Putamen (tissue), 1 donor: ENCODE measurements around the gene CYP24A1.

Experiments
- DNase-seq: peaks from one replicate; pipeline ENCODE4 v3.0.0-alpha.2; 2016; ENCODE audit warnings: low spot score

CYP24A1 gene

DNA sequence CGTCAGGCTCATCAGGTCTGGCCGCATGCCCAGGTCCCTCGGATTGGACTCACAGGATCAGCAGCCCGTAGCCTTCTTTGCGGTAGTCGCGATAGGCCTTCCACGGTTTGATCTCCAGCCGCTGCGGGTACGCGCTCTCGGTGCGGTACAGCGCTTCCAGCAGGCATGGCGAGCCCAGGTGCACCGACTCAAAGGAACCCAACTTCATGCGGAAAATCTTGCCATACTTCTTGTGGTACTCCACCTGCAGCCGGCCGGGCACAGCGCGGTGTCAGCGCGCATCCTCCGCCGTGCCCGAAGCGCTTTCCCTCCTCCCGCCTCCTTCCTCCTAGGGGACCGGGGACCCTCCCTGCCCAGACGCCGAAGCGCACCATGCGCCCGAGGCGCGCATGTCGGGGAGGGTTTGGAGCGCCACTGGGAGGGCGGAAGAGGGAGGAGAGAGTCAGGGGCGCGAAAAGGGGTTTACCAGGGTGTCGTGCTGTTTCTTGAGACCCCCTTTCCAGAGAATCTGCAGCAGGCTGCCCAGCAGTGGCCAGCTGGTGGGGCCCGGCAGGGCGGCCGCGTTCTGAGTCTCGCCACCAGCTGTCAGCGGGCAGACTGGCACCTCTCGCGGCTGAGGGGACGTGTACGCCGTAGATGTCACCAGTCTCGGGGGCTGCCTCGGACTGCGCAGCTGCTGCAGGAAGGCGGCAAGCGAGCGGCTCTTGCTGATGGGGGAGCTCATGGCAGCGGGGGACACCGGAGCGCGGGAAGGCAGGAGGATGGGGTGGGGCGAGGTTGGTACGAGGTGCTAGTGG lies 732 bp downstream of the CYP24A1 start:
- no peak for DNase-seq

DNA sequence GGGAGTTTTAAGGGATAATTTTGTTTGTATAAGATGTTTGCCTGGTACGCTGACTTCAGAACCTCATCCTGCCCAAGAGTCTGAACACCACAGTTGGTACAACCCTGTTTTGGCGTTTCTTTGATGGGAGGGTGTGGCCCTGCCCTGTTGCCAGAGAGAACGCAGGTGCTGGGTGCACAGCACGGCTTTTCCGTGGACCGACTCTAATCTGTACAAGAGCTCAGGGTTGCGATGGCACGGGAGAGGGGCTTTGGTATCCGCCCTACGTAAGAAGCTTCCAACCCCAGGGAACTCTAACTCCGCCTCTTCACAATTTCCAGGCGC lies 1.3 kb downstream of the CYP24A1 start:
- DNase-seq: no peak

DNA sequence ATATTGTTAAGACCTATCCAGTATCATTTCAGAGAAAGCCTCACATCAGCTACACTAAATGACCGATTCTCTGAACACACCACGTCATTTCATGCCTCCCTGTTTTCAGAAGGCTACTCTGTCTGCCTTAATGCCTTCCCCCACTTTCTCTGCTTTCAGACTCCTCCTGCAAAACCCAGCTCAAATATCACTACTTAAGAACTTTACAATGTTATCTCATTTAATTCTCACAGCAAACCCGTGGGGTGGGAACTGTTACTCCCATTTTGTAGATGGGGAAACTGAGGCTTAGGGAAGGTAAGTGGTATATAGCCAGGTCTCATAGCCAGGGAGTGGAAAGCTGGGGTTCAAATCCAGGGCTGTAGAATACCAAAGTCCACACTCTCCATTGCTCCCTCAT lies 2.8 kb downstream of the CYP24A1 start:
- DNase-seq: no peak

DNA sequence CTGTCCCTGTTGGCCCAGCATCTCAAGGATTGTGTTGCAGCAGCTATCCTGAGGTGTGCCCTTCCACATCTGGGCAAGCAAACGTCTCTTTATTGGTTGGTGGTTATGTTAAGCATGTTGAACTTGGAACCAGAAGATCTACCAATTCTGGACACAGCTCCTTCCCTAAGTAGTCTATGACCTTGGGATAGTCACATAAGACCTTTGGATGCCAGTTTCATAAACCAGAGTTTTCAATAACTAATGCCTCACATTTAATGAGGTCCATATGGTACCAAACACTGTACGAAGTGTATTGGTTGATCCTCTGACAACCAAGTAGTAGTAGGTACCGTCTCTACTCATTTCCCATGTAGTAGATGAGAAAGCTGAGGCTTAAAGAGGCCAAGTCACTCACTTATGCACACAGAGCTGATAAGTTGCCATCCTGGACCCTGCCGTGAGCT lies 3.7 kb downstream of the CYP24A1 start:
- DNase-seq: no peak

DNA sequence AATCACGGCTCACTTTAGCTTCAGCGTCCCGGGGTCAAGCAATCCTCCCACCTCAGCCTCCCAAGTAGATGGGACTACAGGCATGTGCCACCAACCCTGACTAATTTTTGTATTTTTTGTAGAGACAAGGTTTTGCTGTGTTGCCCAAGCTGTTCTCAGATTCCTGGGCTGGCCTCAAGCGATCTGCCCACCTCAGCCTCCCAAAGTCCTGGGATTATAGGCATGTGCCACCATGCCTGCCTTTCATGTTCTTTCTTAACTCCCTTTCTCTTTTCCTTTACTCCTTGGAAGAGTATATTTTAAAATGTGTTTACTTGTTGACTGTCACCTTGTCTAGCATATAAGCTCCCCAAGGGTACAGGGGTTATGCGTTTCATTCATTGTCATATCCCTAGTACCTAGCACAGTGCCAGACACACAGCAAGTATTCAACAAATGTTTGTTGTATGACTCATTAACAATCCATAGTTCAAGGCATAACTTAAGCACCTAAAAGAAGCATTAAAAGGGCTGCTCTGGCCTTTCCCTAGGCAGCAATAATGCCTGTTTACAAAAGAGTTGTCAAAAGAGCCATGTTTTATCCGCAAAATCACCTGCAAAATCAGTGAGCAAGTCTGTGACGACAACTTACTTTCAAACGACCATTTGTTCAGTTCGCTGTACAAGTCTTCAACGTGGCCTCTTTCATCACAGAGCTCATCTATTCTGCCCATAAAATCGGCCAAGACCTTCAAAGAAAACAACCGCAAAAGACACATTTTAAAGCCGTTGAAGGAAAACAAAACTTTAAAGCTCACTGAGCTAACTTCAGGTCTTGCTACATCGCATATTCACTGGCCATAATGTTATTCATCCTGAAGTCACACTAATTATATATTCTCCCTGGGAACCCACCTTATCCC lies 4.6 kb downstream of the CYP24A1 start:
- DNase-seq: no peak

DNA sequence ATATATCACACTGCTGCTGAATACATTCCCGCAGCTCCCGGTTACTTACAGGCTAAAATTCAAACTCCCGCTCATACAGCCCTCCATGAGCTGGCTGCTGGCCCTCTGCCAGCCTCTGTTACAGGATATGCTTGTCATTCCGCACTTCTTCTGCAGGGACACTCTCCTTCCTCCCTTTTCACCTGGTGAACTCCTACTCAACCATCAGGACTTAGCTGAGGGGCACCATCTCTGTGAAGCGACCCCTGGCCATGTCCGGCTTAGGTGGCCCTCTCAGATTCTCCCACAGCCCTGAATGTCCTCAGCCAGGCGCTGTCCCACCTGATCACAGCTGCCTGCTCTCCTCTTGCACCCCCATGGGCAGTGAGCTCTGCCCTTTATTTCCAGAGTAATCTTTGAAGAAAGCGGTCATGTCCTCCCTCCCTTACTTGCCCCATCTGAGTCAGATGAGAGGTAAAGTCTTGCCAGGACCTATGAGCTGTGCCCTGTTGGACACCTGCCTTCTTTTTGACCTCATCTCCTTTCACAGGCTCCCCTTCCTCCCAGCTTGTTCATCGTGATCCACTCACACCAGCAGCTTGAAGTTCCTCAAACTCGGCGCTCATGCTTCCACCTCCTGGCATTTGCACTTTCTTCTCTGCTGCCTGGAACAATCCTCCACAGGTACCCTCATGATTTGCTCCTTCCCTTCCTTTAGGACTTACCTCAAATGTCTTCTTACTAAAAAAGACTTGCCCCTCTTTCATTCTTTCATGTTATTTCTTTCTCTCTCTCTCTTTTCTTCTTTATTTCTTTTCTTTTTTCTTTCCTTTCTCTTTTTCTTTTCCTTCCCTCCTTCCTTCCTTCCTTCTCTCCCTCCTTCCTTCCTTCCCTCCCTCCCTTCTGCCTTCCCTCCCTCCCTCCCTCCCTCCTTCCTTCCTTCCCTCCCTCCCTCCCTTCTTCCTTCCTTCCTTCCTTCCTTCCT lies 5.6 kb downstream of the CYP24A1 start:
- DNase-seq: no peak

DNA sequence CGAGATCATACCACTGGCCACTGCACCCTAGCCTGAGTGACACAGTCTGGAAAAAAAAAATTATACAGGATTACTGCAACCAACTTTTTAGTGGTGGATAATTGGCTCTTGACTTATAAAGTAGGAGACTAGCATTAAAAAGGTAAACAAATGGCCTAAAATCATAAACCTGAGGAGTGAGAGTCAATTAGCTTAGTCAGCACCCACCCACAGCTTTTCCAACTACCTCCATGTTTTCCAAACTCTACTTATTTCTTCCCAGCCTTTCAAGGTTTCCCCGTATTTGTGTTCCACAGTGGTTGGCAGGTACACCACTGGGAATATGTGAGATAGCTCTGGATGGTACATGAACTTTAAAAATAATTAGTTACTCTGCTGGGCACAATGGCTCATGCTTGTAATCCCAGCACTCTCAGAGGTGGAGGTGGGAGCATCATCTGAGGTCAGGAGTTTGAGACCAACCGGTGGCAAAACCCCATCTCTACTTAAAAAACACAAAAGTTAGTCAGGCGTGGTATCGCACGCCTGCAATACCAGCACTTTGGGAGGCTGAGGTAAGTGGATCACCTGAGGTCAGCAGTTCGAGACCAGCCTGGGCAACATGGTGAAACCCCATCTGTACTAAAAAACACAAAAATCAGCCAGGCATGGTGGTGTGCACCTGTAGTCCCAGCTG lies 6.7 kb downstream of the CYP24A1 start:
- no peak for DNase-seq

DNA sequence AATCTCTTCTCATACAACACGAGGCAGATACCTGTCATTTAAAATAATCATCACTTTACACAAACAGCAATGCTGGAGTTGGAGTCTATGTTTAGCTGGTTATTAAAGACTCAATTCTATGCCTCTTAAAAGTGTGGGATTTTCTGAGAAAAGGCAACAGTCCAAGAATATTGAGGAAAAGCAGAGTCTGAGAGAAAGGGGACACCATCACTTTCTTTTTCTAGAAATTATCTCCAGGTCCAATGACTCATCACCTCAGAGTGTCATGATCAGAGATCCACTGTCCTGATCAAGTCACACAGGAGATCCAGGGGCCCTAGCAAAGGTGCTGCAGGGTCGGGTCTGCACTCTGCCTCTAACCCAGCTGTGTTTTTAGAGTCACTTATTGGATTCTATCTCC lies 8.0 kb downstream of the CYP24A1 start:
- DNase-seq: no peak

DNA sequence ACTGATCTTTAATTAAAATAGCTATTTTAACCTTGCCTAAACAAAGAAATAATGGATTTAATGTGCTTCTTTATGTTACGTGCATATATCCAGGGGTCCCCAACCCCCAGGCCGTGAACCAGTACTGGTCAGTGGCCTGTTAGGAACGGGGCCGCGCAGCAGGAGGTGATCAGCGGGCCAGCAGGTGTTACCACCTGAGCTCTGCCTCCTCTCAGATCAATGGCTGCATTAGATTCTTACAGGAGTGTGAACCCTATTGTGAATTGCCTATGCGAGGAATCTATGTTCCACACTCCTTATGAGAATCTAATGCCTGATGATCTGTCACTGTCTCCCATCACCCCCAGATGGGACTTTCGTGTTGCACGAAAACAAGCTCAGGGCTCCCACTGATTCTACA lies 8.8 kb downstream of the CYP24A1 start:
- no peak for DNase-seq

DNA sequence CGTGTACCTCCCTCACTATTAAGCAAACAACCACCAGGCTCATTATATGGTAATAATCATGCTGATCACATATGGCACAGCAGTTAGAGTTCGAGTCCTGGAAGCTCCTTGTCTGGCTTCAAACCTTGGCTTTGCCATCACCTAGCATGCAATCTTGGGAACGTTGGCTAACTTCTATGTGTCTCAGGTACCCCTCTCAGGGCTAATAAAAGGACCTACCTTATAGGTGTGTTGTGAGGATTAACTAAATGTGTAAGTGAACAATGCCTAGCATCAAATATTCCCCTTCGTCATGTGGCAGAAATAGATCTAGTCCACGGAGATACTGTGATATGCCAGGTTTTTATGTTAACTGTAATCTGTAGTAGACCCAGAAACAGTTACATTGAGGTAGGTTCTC lies 10.4 kb downstream of the CYP24A1 start:
- no peak for DNase-seq

DNA sequence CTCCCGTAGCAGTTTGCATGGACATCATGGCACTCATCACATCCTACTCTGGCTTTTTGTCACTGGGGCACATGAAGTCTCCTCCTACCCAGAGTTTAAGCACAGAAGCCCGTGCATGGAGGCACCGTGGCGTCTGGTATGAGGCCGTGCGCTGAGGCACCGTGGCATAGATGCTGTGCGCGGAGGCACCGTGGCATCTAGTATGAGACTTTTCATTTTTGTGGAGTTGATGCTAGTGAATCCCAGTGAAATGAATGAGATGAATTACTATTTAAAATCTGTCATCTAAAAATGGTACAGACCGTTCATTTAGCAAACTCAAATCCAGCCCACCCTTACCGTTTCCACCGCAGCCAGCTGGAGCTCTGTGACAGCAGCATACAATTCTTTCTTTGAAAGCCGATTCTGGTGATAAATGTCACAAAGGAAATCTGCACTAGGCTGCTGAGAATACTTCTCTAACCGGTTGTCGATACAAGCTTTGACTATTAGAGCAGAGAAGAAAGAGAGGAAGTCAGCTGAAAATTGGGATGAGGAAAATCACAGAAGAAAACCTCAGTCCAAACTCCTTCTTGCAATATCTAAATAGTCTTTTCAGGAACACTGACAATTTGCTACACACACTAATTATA lies 11.3 kb downstream of the CYP24A1 start:
- peak; percentile 11 for DNase-seq

DNA sequence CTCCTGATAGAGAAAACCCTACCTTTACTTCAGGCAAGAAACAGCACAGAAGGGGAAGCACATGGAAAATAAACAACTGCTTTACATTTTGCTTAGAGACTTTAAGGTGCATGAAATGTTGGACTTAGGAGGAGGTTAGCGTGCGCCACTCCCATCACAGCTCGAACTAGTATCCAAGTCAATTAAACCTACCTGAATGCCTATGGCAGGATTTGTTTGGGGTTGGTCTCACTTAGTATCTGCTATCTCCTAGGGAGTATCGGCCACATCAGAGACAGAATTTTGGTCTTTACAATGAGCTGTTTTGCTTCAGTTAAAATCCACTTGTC lies 12.0 kb downstream of the CYP24A1 start:
- DNase-seq: no peak

DNA sequence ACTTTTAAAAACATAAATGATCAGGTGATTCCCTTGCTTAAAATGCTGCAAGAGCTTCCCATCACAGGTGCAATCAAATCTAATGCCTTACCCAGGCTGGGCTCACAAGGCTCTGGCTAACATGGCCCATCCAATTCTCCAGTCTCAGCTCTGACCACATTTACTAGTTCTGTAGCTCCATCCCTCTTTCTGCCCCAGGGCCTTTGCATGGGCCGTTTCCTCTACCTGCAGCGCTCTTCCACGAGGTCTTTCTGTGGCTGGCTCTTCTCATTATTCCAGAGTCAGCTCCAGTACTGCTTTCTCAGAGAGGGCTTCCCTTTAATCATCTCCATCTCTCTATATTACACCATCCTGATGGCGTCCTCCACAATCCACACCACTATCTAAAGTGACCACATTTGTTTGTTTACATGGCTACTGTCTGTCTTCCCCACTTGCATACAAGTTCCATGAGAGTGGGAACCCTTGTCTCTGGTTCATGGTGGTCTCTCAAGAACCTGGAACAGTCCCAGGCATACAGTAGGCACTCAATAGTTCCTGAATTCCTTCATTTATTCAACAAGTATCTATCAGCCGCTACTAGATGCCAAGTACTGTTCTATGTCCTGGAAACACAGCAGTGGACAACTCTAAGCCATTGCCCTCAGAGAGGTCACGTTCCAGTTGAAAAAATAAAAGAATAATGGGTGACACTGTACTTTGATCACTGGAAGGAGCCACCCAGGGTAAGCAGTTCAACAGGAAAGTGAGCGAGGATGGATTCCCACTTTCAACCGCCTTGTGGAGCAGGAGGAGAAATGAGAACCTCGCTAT lies 12.6 kb downstream of the CYP24A1 start:
- no peak for DNase-seq

DNA sequence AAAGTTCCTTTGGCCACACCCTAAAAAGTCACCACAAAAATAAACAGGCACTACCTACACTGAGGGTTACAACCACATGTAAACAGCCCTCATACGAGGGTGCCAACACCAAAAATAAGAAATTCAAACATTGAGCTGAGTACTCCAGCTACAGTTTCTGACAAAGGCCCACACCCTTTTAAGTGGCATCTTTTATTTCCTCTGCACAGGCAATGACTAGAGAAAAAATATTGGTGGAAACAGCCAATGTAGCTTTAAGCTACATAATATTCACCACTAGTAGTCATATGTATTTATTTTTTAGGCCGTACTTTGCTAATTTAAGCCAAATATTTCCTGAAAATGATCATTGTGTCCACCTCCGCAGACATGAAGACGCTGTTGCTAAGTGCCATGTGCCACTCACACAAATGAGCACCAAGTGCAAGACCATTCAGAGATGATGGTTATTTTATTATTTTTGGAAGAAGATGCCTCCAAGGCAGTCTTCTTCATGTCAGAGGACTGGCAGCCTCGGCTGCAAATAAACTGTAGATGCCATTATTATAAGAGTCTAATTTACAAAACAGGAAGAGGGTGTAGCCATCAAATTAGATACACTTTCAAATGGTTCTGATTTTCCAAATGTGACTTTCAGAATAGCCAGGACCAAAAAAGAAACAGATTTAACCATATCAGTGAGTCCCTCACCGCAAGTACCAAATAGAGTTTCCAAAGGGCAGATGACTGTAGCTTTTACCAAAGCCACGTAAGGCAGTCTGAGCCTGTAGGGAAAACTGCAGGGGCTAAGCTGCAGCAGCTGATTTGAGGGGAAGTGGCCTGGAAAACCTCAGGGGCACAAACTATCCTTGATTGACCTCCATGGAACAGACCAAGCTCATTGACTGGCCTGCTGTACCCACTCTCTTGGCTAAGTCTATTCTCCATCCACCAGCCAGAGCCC lies 13.4 kb downstream of the CYP24A1 start:
- DNase-seq: no peak

DNA sequence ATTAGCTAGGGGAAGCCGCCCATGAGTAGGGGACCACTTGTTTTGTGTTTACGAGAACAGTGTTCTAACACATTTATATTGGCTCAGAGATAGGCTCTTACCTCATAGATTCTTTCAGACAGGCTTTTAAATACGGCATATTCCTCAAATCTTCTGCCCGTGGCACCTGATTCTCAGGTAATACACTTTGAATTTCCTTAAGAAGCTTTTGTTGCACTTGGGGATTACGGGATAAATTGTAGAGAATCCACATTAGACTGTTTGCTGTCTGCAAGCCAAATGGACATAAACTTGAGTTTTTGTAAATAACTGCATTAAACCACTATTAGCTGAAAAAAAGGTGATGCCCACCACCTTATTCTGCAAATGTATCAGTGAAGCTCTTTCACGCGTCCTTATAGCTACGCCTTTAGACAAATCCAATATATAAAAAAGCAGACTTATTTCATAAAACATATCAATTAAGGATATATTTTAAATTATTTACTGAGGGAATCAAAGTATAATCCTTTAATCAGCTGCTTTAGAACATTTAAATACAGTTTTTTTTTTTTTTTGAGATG lies 14.8 kb downstream of the CYP24A1 start:
- DNase-seq: no peak

DNA sequence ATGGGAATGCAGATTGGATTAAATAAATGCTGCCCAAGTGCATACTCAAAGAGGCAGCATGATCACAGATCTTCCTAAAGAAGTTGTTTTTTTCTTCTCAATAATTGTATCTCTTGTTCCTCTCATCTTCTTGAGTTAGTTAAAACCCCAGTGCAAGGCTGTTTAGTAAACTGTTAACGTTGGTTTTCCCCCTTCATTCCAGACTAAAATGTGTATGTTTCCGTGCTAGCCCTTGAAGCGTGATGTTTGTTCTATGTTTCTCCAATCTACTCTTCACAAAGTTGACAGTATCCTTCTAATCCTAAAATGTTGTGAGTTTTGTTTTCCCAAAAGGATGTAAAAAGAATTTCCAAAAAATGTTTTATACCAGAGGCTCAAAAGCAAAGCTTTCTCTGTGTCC lies 15.6 kb downstream of the CYP24A1 start:
- no peak for DNase-seq

DNA sequence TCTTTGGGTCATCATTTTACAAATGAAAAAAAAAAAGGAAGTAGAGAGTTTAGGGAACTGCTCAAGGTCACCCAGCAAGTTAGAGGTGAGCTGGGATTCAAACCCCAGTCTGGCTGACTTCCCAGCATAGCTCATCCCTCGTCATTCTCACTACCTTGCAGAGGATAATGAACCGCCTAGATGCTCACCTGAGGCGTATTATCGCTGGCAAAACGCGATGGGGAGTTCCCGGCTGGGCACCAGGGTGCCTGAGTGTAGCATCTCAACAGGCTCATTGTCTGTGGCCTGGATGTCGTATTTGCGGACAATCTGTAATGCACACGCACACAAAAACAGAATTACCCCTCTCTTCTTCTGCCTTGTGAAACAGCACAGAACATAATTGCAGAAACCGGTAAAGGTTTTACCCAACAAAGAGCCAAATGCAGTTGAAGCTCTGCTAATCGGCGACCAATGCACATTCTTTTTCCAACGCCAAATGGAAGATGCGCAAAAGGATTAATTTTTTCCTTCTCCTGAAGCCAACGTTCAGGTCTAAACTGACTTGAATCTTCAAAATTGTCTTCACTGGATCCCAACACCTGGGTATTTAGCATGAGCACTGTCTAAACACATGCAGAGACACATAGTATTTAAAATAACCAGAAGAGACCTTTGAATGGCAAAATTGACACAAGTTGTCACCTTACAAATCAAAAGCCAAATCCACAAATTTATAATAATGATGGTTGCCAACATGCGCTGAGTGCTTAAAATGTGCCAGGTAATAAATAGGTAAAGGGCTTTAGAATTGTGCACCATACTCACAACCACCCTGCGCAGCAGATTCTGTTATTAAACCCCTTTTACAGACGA lies 16.6 kb downstream of the CYP24A1 start:
- no peak for DNase-seq

DNA sequence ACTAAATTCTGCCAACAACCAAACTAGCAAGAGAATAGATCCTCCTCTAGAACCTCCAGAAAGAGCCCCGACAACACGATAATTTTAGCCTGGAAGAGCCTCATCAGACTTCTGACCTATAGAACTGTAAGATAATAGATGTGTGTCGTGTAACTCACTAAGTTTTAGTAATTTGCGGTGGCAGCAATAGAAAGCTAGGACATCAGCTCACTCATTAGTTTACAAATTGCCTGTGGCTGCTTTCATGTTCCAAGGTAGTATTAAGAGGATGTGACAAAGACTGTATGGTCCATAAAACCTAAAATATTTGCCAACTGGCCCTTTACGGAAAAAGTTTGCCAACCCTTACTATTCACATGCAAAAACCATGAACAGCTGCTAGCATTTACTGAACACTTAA lies 17.3 kb downstream of the CYP24A1 start:
- no peak for DNase-seq
